ENCODE measurements around the gene GALNT5.

DNA sequence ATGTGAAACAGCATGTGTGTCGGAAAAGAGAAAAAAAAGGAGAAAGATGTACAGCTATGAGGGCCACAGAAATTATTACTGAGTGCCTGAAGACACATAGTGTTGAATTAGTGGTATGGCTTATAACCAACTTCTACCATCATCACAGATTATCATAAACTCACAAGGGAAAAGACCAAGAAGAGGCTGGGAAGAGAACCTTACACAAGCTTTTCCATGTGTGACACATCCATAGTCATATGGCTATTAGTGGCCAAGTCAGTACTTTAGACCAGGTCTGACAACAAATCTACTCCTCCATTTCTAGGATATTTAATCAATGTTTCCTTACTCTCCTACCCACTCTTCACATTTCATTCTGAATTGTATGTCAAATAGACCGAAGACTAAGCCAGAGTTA, 3.5 kb upstream of the GALNT5 start:
- TF ChIP-seq, protein P1, sequence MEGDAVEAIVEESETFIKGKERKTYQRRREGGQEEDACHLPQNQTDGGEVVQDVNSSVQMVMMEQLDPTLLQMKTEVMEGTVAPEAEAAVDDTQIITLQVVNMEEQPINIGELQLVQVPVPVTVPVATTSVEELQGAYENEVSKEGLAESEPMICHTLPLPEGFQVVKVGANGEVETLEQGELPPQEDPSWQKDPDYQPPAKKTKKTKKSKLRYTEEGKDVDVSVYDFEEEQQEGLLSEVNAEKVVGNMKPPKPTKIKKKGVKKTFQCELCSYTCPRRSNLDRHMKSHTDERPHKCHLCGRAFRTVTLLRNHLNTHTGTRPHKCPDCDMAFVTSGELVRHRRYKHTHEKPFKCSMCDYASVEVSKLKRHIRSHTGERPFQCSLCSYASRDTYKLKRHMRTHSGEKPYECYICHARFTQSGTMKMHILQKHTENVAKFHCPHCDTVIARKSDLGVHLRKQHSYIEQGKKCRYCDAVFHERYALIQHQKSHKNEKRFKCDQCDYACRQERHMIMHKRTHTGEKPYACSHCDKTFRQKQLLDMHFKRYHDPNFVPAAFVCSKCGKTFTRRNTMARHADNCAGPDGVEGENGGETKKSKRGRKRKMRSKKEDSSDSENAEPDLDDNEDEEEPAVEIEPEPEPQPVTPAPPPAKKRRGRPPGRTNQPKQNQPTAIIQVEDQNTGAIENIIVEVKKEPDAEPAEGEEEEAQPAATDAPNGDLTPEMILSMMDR (IDR thresholded peaks at IDR 0.05) = no peak
- no peak for TF ChIP-seq POLR2A (IDR thresholded peaks at IDR 0.05)
